Sigmoid colon (tissue), 4 donors: ENCODE results near the gene HSPB2.

Experiments
- CTCF ChIP-seq, 4 experiments: fragments of 450-650 bp in 3 of 4; fragments of 200-600 bp in 1 of 4; IDR thresholded peaks; one replicate each; pipeline ENCODE4 v1.5.1; 2016 to 2019; ENCODE audit warnings: antibody characterized with exemption in 4 of 4, mild to moderate bottlenecking in 3 of 4, moderate library complexity in 2 of 4
- EP300 ChIP-seq, 4 donors: sonication (generic); formaldehyde crosslinking; IDR thresholded peaks; one replicate each; pipeline ENCODE4 v1.6.1; 2017; ENCODE audit warnings: antibody characterized with exemption in 4 of 4
- POLR2A ChIP-seq, 2 donors: fragments of 450-650 bp; IDR thresholded peaks; one replicate each; pipeline ENCODE4 v1.6.1; 2016; ENCODE audit warnings: antibody characterized with exemption in 2 of 2, mild to moderate bottlenecking in 2 of 2, moderate library complexity in 2 of 2
- POLR2AphosphoS5 ChIP-seq, 4 donors: sonication (generic); formaldehyde crosslinking; IDR thresholded peaks; one replicate each; pipeline ENCODE4 v1.6.1; 2017; ENCODE audit warnings: antibody characterized with exemption in 4 of 4

DNA sequence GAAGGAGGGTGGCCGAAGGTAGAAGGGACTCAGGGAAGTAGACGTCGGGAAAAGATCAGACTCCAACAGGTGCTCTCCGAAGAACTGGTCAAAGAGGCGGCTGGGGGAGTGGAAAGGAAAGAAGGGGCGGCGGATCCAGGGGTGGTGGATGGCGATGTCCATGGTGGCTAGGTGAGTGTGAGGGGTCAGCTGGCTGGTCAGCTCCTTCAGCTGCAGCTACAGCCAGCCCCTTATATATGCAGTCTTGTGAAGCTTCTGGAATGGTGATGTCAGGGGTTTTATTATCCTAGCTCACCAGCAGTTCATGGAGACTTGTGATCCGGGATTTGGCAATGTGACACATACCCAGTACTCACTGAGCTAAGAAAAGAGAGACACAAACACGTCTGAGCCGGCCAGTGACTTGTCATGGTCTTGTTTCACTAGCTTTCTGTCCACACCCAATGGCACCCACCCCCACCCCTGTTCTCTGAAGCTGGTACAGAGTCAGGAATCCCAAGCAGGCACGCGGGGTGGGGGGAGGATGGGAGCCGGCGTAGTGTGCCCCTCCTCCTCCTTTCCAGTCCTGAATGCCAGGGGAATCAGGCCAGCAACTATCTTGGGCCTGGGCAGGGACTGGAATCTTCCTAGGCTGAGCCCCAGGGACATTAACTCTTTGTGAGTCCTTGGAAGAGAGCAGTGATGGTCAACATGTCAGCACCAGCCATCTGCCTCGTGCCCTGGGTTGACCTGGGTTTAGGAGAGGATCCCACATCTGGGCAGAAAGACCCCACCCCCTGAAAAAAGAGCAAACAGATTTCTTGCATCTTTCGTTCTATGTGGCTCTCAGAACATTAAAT, 752 bp upstream of the HSPB2 start, which contains the start of gene CRYAB:
- TF ChIP-seq CTCF (IDR thresholded peaks at IDR 0.05): no peak
- peak; percentile 76 to 86 for TF ChIP-seq POLR2A (IDR thresholded peaks at IDR 0.05)
- TF ChIP-seq EP300 (IDR thresholded peaks at IDR 0.05): peak; percentile 3 to 93 (median 68)
- peak; percentile 90 to 95 (median 92) for TF ChIP-seq POLR2AphosphoS5 (IDR thresholded peaks at IDR 0.05)
